GM10248 (cell line): ENCODE measurements around the gene GLI2.

ENCODE experiments used
- CTCF ChIA-PET: fragments of 300-600 bp; sonication (Branson Sonifier 250); formaldehyde crosslinking; extraction: SDS; loops from one replicate; lab custom pipeline; 2021; ENCODE audit warnings: antibody characterized with exemption; lab: Yijun Ruan, JAX
- POLR2A ChIA-PET: fragments of 350-650 bp; sonication (Branson Sonifier 250); formaldehyde crosslinking; extraction: SDS; loops from one replicate; lab custom pipeline; 2020; ENCODE audit warnings: antibody characterized with exemption; lab: Yijun Ruan, JAX
- DNase-seq: peaks from one replicate; pipeline ENCODE4 v3.0.0; 2012; ENCODE audit errors: extremely low spot score
- TF ChIP-seq, protein P1 (sequence below): IDR thresholded peaks from 2 replicates; pipeline ENCODE4 v1.5.1; 2012; ENCODE audit warnings: mild to moderate bottlenecking, low read depth; ENCODE audit errors: extremely low read depth, missing control alignments, control extremely low read depth

Gene GLI2

DNA sequence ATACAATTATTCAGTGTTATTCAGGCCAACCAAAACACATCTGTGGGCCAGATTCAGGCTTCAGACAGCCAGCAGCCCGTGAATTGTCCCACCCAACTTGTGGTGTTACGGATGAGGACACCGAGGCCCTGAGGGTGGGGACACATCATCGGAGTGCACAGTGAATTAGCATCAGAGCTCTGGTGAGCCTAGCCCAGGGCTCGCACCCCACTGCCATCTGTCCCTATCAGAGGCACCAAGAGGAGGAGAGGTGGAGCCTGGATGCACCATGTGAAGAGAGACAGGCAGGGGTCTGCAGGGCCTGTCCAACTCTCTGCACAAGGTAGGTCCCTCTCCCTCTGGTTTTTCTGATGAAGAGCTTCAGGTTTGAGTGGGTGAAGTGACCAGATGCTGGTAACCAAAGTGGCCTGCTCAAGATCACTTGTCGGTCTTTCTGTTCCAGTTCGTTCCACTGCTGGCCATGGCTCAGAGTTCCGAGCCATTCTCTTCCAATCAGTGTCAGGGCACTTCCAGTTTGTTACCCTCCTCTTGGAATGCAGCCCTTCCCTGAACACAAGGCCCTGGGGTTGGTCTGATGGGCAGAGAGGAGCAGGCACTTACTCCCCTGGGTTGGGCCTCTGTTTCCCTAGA, 14.8 kb upstream of the GLI2 start:
- ChIA-PET CTCF (no interaction called here), POLR2A (no interaction called here)
- DNase-seq = no peak
- TF ChIP-seq, protein P1, sequence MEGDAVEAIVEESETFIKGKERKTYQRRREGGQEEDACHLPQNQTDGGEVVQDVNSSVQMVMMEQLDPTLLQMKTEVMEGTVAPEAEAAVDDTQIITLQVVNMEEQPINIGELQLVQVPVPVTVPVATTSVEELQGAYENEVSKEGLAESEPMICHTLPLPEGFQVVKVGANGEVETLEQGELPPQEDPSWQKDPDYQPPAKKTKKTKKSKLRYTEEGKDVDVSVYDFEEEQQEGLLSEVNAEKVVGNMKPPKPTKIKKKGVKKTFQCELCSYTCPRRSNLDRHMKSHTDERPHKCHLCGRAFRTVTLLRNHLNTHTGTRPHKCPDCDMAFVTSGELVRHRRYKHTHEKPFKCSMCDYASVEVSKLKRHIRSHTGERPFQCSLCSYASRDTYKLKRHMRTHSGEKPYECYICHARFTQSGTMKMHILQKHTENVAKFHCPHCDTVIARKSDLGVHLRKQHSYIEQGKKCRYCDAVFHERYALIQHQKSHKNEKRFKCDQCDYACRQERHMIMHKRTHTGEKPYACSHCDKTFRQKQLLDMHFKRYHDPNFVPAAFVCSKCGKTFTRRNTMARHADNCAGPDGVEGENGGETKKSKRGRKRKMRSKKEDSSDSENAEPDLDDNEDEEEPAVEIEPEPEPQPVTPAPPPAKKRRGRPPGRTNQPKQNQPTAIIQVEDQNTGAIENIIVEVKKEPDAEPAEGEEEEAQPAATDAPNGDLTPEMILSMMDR = no peak

DNA sequence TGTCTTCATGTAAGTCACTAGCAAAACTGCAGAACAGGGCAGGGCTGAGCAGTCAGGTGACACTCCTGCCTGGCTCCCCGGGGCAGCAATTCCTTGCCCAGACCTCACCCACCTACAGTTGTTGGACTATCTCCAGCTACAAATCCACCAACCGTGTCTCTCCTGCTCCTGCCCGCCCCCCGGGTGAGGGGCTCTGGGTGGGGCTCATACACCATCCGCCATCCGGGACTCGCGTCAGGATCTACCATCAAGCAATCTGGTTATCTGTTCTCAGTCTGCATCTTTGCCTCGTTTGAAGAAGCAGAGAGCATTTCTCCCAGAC, 13.5 kb upstream of the GLI2 start:
- DNase-seq = no peak
- ChIA-PET POLR2A (no interaction called here), CTCF (no interaction called here)
- TF ChIP-seq, protein P1 = no peak

- ChIA-PET POLR2A (no interaction called here), CTCF (interaction anchor here (1.1 kb wide), 1 partner anchor 42 kb away, joined by 3 read pairs; no protein-coding TSS in a partner anchor)
- TF ChIP-seq, protein P1 = no peak
- DNase-seq = no peak
Measured at GRCh38 chr2:120722568-120723421, 12.9 kb upstream of the GLI2 start.

DNA sequence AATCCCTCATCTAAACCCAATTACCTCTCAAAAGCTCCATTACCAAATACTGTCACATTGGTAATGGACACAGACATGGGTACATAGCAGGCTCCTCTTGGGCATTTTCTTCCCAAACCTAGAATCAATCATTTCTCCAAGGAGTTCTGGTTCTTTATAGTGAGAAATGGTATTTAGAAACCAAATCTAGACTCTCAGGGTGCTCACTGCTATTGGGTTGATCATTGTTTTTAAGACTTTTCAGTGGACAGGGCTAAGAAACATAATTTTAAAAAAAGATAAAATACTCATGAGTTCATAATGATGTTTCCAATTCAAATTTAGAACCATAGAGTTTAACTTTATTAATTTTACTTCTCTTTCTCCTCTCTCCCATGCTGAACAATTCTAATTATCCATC, 9.4 kb upstream of the GLI2 start:
- DNase-seq = no peak
- ChIA-PET POLR2A (no interaction called here), CTCF (interaction anchor here (1.4 kb wide), 1 partner anchor 19 kb away, joined by 3 read pairs; no protein-coding TSS in a partner anchor)
- TF ChIP-seq, protein P1 = no peak

- DNase-seq = no peak
- TF ChIP-seq, protein P1 = no peak
- ChIA-PET POLR2A (no interaction called here), CTCF (no interaction called here)
Measured at GRCh38 chr2:120729406-120730399, 6.0 kb upstream of the GLI2 start.

- DNase-seq = no peak
- ChIA-PET CTCF (no interaction called here), POLR2A (no interaction called here)
- TF ChIP-seq, protein P1 = no peak
Measured at GRCh38 chr2:120731175-120731574, 4.5 kb upstream of the GLI2 start.
